NCI-H1105 (cell line): ENCODE measurements around the gene SLC5A11.
"Not testable (repeated sequence)": the region's sequence is repeated elsewhere in the genome, so short reads cannot be mapped to it uniquely, and the experiment has no call there.

Source experiments
- DNase-seq: peaks from one replicate; lab custom pipeline; 2025; lab: John Stamatoyannopoulos, UW

SLC5A11 gene, protein sequence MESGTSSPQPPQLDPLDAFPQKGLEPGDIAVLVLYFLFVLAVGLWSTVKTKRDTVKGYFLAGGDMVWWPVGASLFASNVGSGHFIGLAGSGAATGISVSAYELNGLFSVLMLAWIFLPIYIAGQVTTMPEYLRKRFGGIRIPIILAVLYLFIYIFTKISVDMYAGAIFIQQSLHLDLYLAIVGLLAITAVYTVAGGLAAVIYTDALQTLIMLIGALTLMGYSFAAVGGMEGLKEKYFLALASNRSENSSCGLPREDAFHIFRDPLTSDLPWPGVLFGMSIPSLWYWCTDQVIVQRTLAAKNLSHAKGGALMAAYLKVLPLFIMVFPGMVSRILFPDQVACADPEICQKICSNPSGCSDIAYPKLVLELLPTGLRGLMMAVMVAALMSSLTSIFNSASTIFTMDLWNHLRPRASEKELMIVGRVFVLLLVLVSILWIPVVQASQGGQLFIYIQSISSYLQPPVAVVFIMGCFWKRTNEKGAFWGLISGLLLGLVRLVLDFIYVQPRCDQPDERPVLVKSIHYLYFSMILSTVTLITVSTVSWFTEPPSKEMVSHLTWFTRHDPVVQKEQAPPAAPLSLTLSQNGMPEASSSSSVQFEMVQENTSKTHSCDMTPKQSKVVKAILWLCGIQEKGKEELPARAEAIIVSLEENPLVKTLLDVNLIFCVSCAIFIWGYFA

GRCh38 chr16:24845726-24846547 lies at the start of gene SLC5A11:
Gene SLC5A11, plus strand, starts transcription at chr16:24845963. Its CDS starts 12,681 bp downstream, at chr16:24858644.
- no peak for DNase-seq

DNA sequence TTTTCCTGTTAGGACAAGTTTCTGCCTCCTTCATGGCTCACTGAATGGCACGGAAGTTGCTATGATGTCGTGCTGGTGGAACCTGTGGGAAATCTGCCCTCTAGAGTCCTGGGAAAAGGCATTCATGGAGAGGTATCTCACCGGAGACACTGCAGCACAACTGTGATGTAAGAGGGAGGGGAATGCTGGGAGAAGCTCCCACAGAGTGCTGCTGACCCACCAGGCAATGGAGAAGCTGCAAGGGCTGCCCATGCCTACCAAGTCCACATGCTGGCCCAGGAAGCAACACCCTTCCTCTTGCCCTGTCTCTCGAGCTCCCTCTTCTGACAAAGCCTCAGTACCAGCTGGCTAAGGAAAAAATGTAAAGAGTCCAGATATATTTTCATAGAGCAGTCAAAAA lies 45.2 kb upstream of the SLC5A11 start:
- DNase-seq, result no peak

DNA sequence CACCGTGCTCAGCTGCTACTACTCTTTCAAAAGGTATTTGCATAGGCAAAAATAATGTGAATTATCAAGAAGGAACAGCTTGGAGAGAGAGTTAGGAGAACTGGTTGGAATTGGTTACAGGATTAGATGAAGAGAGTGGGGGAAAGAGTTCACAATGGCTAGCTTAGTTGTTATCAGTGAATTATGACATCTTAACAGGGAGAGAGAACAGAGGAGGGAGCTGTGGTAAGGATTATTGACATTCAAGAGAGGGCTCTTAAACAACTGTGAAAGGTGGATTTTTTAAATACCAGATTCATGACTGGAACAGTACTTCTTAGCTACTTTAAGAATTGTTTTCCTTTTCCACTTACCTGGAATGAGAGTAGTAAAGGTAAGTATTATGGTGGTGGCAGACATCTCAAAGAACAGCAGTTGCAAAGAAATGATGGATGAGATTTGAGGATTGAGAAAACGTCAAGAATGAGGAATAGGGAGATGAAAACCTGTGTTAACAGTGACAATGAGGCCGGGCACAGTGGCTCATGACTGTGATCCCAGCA lies 43.9 kb upstream of the SLC5A11 start:
- no peak for DNase-seq

DNA sequence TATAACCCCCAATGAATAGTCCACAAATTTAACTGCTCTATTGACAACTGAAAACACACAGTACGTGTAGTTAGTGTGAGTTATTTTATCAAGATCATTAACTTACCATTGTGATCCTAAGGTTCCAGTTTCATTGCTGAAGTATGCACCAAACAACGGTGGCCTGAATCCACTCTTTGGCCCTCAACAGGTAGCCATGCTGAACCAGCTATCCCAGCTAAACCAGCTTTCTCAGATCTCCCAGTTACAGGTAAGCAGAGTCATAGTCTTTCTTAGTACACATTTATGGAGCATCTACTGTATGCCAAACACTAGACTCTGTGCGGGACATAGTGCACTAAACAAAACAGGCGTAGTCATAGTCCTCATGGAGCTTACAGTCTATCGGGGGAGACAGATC lies 40.3 kb upstream of the SLC5A11 start:
- DNase-seq, result no peak

DNA sequence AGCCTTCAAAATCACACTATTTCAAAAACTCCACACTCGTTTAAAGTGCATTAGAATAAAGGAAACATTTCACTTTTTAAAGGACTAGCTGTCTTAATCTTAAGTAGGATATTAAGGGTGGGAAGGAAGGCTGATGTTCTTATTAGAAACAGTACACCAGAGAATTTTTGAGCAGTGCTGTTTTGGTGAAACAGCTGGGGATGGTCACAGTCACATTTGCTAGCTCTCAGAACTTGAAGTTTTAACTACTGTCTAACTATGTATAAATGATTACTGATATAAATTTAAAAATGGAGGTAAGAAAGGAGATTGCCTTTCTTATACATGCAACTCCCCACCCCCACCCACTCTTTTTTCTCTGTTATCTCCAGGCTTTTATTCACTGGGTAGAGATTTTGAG lies 38.5 kb upstream of the SLC5A11 start:
- no peak for DNase-seq

DNA sequence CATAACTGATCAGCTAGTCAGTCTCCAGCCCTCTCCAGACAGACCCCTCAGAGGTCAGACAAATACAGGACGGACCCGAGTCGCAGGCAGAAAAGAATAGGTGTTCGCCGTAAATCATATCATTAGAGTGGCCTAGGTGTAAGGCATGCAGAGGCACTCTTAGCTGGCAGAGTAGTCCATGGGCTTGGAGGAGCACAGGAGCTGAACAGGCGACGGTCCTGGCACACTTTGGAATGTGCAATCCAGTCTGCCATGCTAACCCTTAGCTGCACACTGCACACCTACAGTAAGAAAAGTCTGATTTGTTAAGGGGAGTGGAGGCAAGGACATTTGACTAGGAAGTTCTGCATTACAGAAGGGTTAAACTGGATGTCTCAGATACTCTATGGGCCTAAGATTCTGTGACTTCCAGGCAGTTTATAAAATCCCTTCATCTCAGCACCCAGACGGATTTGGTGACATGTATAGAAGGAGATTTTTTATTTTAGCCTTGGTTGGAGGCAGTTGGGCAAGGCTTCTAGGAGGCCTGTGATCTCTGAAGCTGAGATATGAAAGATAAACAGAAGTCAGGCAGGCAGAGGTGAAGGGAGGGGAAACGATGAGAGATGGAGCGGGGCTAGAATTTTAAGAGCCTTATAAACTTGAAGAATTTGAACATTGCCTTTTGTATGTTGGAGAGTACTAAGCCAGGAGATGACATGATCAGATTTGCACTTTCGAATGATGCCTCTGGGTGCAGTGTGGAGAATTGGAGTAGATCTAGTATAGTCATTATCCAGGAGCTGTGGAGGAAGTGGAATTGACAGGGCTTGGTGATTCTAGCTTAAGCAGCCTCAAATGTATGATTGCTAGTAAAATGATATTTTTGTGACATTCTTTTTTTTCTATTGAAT lies 34.6 kb upstream of the SLC5A11 start:
- DNase-seq, result no peak

- not testable (repeated sequence) for DNase-seq
Observed at GRCh38 chr16:24812813-24813212, 33.0 kb upstream of the SLC5A11 start.

GRCh38 chr16:24815021-24815420 lies 30.7 kb upstream of the SLC5A11 start:
- DNase-seq, result peak; percentile 65

DNA sequence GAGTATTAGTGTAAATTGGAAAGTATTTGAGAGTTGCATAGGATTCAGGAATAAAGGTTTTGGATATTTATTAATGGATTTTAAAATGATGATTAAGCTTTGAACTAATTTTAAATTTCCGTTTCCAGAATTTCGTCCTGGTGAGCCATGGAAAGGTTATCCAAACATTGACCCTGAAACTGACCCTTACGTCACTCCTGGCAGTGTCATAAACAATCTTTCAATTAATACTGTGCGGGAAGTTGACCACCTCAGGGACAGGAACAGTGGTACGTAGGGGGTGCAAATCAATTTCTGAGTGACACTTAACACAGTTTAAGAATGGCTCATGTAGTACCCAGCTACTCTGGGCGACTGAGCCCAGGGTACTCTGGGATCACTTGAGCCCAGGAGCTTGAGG lies 29.1 kb upstream of the SLC5A11 start:
- no peak for DNase-seq

DNA sequence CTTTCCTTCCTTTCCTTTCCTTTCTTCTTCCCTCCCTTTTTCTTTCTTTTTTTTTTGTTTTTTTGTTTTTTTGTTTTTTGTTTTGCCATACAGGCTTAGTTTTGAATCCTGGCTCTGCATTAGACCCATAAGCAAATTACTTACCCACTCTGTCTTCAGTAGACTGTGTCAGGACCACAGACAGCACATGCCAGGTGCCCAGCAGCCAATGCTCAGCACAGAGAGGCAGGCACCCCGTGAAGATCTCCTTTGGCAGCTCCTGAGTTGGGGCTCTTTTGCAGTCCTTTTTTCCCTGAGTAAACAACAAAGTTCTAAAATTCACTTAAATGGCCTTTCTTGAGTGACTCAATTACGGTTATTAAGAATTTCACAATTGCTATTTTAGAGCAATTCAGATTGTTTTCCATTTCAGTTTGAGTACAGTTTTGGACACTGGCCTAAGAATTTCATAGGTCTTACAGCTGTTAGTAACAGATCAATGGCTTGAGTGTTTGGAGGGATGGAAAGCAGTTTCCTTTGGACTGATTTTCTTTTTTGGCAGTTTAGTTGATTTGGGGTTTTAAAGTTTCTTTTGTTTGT lies 26.2 kb upstream of the SLC5A11 start:
- no peak for DNase-seq

DNA sequence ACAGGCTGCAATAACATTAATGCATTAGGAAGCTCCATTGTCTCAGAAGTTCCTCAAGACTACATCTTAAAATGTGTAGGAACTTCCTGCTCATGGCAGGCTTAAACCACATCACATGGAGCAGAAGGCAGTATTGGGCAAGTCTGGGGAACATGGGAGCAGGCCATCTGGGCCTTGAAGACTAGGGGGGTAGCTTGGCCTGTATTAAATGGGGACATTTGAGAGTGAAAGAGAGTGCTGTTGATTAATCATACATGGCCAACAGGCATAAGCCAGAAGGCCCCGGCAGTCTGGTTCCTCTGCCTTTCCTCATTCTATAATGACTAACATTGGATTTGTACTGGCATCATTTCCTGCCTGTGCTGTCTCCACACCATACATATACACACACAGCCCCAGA lies 25.2 kb upstream of the SLC5A11 start:
- no peak for DNase-seq

DNA sequence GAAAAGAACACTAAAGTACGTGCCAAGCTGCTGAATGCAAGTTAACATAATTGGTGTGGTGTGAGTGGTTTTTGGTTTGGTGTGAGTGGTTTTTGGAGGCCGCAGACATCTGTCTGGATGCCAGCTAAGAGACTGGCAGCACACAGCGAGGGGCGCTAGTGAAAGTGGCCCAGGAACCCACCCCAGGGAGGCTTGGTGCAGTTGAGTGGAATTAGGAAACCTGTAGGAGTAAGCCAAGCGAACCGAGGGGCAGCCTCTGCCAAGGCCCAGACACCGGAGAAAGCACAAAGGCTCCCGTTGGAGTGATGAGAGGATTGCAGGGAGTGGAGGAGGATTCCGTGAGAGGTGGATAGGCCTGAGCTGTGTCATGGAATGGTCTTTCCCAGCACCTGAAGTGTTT lies 24.6 kb upstream of the SLC5A11 start:
- DNase-seq, result no peak

DNA sequence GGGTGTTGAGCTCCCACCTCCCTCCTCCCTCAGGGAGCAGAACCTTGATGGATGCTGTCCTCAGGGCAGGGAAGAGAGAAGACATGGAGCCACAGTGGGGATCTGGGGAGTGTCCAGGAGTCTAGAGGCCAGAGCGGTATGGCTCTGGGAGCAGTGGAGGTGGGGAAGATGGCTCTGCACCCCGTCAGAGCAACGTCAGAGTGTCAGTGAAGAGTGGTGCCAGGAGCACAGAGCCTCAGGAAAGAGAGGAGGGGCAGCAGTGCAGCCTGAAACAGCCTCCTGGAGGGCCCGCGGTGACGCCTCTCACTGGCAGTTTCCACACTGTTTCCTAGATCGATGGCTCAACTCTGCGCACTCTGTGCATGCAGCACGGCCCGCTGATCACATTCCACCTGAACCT lies 23.2 kb upstream of the SLC5A11 start:
- no peak for DNase-seq

- no peak for DNase-seq
Observed at GRCh38 chr16:24822974-24823373, 22.8 kb upstream of the SLC5A11 start.

DNA sequence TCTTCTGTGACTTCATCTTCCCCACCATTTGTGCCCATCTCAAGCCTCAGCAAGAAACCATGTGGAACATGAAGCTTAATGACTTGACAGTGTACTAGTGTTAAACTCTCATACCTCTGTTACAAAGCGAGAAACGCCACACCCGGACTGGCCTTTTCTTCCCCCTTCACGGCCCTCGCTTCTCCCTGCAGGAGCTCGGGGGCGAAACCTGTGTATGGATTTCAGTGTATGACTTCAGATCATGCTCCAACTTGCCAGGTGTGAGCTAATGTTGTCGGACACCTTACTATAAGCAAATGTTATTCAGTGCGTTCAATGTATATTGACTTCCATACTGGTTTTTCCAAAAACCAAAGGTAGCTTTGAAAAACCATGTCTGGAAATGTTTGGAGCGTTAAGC lies 20.1 kb upstream of the SLC5A11 start:
- DNase-seq, result no peak

GRCh38 chr16:24826096-24826690 lies 19.6 kb upstream of the SLC5A11 start:
- DNase-seq, result no peak

DNA sequence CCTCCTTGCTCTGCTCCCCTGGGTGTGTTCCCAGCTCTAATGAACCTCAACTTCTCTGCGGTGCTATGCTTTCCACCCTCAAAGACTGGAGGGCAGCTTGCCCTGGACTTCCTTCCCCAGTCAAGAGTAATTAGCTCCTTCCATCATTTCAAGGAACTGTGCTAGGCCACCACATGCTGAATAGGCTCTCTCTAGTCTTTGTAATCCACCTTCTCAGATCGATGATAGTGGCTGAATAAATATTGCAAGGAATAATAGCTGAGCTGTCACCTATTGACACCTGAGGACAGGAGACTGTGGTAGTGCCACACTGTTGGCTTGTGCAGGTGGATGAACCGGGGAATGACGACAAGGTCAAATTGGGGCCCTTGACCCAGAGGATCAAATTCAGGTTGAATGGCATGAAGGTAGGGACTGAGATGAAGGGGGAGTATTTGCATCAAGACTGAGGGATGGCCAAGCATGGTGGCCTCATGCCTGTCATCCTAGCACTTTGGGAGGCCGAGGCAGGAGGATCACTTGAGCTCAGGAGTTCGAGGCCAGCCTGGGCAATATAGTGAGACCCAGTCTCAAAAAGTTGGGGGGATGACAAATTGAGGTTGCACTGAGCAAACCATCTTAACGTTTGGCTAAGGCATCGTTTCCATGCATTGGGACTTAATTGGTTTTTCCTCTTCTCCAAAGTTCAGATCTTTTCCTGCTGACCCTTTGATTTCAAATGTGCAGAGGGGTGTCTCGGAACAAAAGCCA lies 18.8 kb upstream of the SLC5A11 start:
- DNase-seq, result no peak

DNA sequence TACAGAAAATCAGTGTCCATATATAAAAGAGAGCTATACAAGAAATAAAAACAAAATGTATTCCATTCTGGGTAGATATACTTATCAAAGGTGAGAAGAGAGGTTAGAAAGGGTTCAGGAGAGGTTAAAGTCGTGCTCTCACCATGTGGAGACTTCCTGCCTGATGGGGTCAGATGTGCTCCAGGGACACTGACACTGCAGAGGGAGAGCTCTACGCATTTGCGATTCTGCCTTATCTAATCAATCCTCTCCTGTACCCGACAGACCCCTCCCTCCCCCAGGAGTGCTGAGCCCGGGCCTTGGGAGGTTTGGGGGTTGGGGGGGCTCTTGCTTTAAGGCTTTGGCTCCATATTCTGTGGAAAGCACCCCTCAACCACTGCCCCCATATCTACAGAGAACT lies 16.6 kb upstream of the SLC5A11 start:
- no peak for DNase-seq

DNA sequence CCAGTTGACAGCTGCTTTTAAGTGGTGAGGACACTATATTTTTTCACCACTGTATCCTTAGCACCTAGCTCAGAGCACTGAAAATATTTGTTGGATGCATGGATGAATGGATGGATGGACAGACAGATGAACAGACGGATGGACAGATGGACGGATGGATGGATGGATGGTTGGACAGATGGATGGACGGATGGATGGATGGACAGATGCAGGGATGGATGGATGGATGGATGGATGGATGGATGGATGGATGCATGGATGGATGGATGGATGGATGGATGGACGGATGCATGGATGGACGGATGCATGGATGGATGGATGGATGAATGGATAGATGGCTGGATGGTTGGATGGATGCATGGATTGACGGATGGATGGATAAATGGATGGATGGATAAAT lies 12.4 kb upstream of the SLC5A11 start:
- DNase-seq, result no peak
